ENCODE measurements around the gene HSD11B2.
"Not testable (repeated sequence)": the region's sequence is repeated elsewhere in the genome, so short reads cannot be mapped to it uniquely, and the experiment has no call there.

HSD11B2 gene

DNA sequence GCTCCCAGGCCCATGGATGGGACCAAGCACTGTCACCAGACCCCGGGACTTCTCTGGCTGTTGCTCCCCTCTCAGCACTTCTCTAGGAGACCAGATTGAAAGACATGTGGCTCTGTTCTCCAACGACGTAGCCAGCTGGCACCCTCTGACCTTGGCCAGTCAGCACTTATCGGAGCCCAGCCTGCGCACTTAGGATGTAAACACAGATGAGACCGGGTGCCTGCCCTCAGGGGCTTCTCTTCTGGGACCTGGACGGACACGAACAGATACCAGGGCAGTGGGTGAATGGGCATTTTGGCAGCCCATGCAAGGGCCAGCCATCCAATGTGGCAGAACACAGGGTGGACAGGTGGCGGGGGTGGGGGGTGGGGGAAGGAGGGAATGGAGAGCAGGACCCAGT is 21.3 kb upstream of the HSD11B2 start:
- no peak for DNase-seq (ENCODE audit: low read depth)
- TF ChIP-seq, protein P1, sequence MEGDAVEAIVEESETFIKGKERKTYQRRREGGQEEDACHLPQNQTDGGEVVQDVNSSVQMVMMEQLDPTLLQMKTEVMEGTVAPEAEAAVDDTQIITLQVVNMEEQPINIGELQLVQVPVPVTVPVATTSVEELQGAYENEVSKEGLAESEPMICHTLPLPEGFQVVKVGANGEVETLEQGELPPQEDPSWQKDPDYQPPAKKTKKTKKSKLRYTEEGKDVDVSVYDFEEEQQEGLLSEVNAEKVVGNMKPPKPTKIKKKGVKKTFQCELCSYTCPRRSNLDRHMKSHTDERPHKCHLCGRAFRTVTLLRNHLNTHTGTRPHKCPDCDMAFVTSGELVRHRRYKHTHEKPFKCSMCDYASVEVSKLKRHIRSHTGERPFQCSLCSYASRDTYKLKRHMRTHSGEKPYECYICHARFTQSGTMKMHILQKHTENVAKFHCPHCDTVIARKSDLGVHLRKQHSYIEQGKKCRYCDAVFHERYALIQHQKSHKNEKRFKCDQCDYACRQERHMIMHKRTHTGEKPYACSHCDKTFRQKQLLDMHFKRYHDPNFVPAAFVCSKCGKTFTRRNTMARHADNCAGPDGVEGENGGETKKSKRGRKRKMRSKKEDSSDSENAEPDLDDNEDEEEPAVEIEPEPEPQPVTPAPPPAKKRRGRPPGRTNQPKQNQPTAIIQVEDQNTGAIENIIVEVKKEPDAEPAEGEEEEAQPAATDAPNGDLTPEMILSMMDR (IDR thresholded peaks at IDR 0.05; ENCODE audit: low read length, missing control alignments), result no peak
- H3K4me3 ChIP-seq (replicated peaks; ENCODE audit: low read depth, low read length), result no peak overlapping the region

DNA sequence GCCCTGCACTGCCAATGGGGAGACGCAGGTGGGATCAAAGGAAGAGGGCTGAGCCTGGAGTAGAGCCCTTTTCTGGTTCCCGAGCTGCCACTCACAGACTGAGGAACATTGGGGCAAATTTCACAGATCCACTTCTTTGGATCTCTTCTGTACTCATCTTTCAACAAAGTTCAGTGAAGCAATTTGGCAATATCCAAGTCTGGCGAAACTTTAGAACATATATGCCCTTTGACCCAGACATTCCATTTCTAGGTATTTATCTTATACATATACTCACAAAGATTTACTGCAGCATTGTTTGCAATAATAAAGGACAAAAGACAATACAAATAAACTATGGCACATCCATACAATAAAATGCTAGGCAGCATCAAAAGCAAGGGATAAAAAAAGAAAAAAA is 19.6 kb upstream of the HSD11B2 start:
- H3K4me3 ChIP-seq (replicated peaks; ENCODE audit: low read depth, low read length), result no peak overlapping the region
- DNase-seq (ENCODE audit: low read depth), result no peak
- TF ChIP-seq, protein P1 (IDR thresholded peaks at IDR 0.05; ENCODE audit: low read length, missing control alignments), result no peak

- TF ChIP-seq, protein P1 (IDR thresholded peaks at IDR 0.05; ENCODE audit: low read length, missing control alignments), result no peak
- DNase-seq (ENCODE audit: low read depth), result no peak
- H3K4me3 ChIP-seq (replicated peaks; ENCODE audit: low read depth, low read length), result no peak overlapping the region
Measured at GRCh38 chr16:67412294-67412693, 18.6 kb upstream of the HSD11B2 start.

- no peak for DNase-seq (ENCODE audit: low read depth)
- no peak overlapping the region for H3K4me3 ChIP-seq (replicated peaks; ENCODE audit: low read depth, low read length)
- TF ChIP-seq, protein P1 (IDR thresholded peaks at IDR 0.05; ENCODE audit: low read length, missing control alignments), result no peak
Measured at GRCh38 chr16:67413978-67414911, 16.7 kb upstream of the HSD11B2 start.

DNA sequence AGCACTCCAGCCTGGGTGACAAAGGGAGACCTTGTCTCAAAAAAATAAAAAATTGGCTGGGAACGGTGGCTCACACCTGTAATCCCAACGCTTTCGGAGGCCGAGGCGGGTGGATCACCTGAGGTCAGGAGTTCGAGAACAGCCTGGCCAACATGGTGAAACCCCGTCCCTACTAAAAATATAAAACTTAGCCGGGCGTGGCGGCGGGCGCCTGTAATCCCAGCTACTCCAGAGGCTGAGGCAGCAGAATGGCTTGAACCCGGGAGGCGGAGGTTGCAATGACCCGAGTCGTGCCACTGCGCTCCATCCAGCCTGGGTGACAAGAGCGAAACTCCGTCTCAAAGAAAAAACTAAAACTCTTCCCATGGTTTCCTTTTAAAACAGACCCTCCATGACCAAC is 15.5 kb upstream of the HSD11B2 start:
- peak overlapping the region; percentile 70 for H3K4me3 ChIP-seq (replicated peaks; ENCODE audit: low read depth, low read length)

GRCh38 chr16:67415872-67416793 is 14.8 kb upstream of the HSD11B2 start, which contains the start of gene ZDHHC1:
Gene ZDHHC1, minus strand, starts transcription at chr16:67416477. Its CDS starts 8,702 bp downstream, at chr16:67407775.
- DNase-seq (ENCODE audit: low read depth), result peak; percentile 66
- TF ChIP-seq, protein P1 (IDR thresholded peaks at IDR 0.05; ENCODE audit: low read length, missing control alignments), result no peak
- H3K4me3 ChIP-seq (replicated peaks; ENCODE audit: low read depth, low read length), result peak within 1 kb of the TSS; percentile 70

More for the DNA sequence above, 15.5 kb upstream of the HSD11B2 start:
- not testable (repeated sequence) for DNase-seq (ENCODE audit: low read depth)
